Measurements from ENCODE around the gene KCNJ11. TPM values are rescaled to one million over a fixed set of nuclear protein-coding genes. Genes with fewer than 3 reads are reported as not detected.

KCNJ11 gene
- polyA plus RNA-seq, 1 donor (not counting 4 experiments of a cell fraction or from before 2014, with no cell fraction given), result 0.03 TPM

GRCh38 chr11:17401316-17401715 lies 12.9 kb upstream of the KCNJ11 start:
- H3K9me3 ChIP-seq (ENCODE audit: control insufficient read depth, low read depth, low read length), result no peaks in the 10 kb centered on the region
- H3K27ac ChIP-seq (ENCODE audit: control insufficient read depth, insufficient read depth, low read length), result no peak overlapping the region
- dilution Hi-C loops (cut with MboI; ENCODE audit: extremely low pct_ligation_motif_present, low sequenced_read_pairs), result no loop called here
- DNase-seq (ENCODE audit: low read depth, low spot score), result no peak
- H3K9me1 ChIP-seq (ENCODE audit: control insufficient read depth, extremely low read depth, insufficient read depth, low read length), result no peaks in the 10 kb centered on the region
- H3K4me1 ChIP-seq (ENCODE audit: control insufficient read depth, extremely low read depth, insufficient read depth, low read length), result no peaks in the 10 kb centered on the region
- no peaks in the 10 kb centered on the region for H3K36me3 ChIP-seq (ENCODE audit: control insufficient read depth in 2 of 2, extremely low read depth in 1 of 2, insufficient read depth in 2 of 2, low read length in 2 of 2)
- no peak overlapping the region for H3K9ac ChIP-seq (ENCODE audit: control insufficient read depth, extremely low read depth, insufficient read depth, low read length)
- no peak for FAIRE-seq
- H2AFZ ChIP-seq (ENCODE audit: control insufficient read depth, low read length), result no peak overlapping the region
- TF ChIP-seq EZH2 (IDR thresholded peaks at IDR 0.05; ENCODE audit: low read length) (no peak), CTCF (optimal IDR thresholded peaks at IDR 0.05 in 1 of 3, IDR thresholded peaks at IDR 0.05 in 1 of 3, conservative IDR thresholded peaks at IDR 0.05 in 1 of 3; ENCODE audit: extremely low read depth in 1 of 3, insufficient read depth in 2 of 3, low read length in 3 of 3) (no peak)
- no peaks in the 10 kb centered on the region for H3K27me3 ChIP-seq (ENCODE audit: control insufficient read depth, extremely low read depth, insufficient read depth, low read length)
- no peaks in the 10 kb centered on the region for H4K20me1 ChIP-seq (ENCODE audit: control insufficient read depth, extremely low read depth, insufficient read depth, low read length)
- H3K4me2 ChIP-seq (ENCODE audit: control insufficient read depth, extremely low read depth, insufficient read depth, low read depth, low read length), result no peak overlapping the region
- H3K4me3 ChIP-seq (ENCODE audit: control insufficient read depth in 2 of 3, extremely low read depth in 1 of 3, insufficient read depth in 2 of 3, low read depth in 1 of 3, low read length in 3 of 3), result no peak overlapping the region
- H3K79me2 ChIP-seq (ENCODE audit: control insufficient read depth, insufficient read depth, low read length), result no peaks in the 10 kb centered on the region

GRCh38 chr11:17400048-17400775 lies 11.8 kb upstream of the KCNJ11 start:
- H3K9me3 ChIP-seq (ENCODE audit: control insufficient read depth, low read depth, low read length), result no peaks in the 10 kb centered on the region
- no peak overlapping the region for H3K9ac ChIP-seq (ENCODE audit: control insufficient read depth, extremely low read depth, insufficient read depth, low read length)
- no peaks in the 10 kb centered on the region for H3K9me1 ChIP-seq (ENCODE audit: control insufficient read depth, extremely low read depth, insufficient read depth, low read length)
- no peaks in the 10 kb centered on the region for H3K79me2 ChIP-seq (ENCODE audit: control insufficient read depth, insufficient read depth, low read length)
- no peak overlapping the region for H3K4me3 ChIP-seq (ENCODE audit: control insufficient read depth in 2 of 3, extremely low read depth in 1 of 3, insufficient read depth in 2 of 3, low read depth in 1 of 3, low read length in 3 of 3)
- DNase-seq (ENCODE audit: low read depth, low spot score) (no peak), FAIRE-seq (no peak)
- H3K27ac ChIP-seq (ENCODE audit: control insufficient read depth, insufficient read depth, low read length), result no peak overlapping the region
- no peaks in the 10 kb centered on the region for H4K20me1 ChIP-seq (ENCODE audit: control insufficient read depth, extremely low read depth, insufficient read depth, low read length)
- TF ChIP-seq CTCF (optimal IDR thresholded peaks at IDR 0.05 in 1 of 3, IDR thresholded peaks at IDR 0.05 in 1 of 3, conservative IDR thresholded peaks at IDR 0.05 in 1 of 3; ENCODE audit: extremely low read depth in 1 of 3, insufficient read depth in 2 of 3, low read length in 3 of 3) (no peak), EZH2 (IDR thresholded peaks at IDR 0.05; ENCODE audit: low read length) (no peak)
- no peak overlapping the region for H2AFZ ChIP-seq (ENCODE audit: control insufficient read depth, low read length)
- no peaks in the 10 kb centered on the region for H3K27me3 ChIP-seq (ENCODE audit: control insufficient read depth, extremely low read depth, insufficient read depth, low read length)
- dilution Hi-C loops (cut with MboI; ENCODE audit: extremely low pct_ligation_motif_present, low sequenced_read_pairs), result no loop called here
- no peaks in the 10 kb centered on the region for H3K36me3 ChIP-seq (ENCODE audit: control insufficient read depth in 2 of 2, extremely low read depth in 1 of 2, insufficient read depth in 2 of 2, low read length in 2 of 2)
- H3K4me2 ChIP-seq (ENCODE audit: control insufficient read depth, extremely low read depth, insufficient read depth, low read depth, low read length), result no peak overlapping the region
- H3K4me1 ChIP-seq (ENCODE audit: control insufficient read depth, extremely low read depth, insufficient read depth, low read length), result no peaks in the 10 kb centered on the region
